GM18909 (cell line): ENCODE measurements around the gene SNX9.
"Not testable (repeated sequence)": the region's sequence is repeated elsewhere in the genome, so short reads cannot be mapped to it uniquely, and the experiment has no call there.

Experiments
- ATAC-seq: cut with Tn5 transposase; IDR thresholded peaks from one replicate; pipeline ENCODE4 v1.9.1; 2021; ENCODE audit warnings: mild to moderate bottlenecking; ENCODE audit not compliant: unreplicated experiment, poor library complexity

SNX9 gene

DNA sequence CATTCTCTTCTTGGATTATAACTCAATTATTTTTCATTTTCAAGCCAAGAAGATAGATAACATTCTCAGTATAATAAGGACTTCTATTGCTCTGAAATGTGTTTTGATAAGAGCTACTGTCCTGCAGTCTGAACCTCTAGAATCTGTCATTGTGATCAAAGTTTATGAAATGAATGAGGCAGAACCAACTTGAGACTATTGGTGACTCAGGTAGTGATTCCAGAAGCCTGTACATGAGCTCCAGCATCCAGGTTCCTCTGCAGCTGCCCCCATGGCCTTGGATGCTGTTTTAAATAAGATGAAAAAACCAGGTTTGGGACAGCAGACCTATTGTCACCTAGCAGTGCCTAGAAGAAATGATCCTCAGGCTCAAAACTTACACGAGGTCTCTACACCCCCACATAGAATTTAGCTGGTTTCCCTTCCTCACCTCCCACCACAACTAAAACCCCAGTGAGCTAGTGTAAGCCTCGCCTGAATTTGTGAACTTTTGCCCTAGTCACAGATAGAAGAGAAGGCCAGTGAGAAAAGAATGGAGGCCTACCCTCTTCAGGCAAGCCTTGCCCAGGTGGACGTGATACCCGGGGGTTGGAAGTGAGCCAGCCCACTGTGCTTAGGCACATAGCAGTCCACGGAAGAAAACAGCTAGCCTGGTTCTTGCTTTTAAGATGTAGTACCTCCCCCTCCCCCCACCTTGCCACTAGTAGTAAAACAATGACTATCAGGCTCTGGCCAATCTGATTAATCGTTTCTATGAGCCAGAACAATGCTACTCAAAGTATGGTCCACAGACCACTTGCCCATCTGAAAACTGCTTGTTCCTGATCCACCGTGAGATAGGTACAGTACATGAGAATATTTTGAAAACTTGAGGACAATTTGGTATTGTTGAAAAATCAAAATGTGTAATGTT is 85.6 kb downstream of the SNX9 start:
- peak; percentile 68 for ATAC-seq

DNA sequence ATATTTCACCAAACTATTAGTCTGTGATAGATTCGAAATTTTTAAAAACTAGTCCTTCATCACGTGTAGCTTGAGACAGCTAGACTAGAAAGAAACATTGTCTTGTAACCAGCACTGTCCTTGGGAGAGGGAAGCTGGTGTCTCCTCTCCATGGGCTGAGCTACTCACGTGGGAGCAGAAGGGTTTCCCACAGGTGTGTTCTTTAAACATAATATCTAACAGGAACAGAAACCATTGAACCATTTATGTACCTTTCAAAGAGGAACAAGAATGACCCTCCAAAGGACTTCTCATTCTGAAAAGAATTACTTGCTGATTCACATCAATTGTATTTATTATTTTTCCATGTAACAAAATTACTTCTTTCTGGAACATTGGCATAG is 86.2 kb downstream of the SNX9 start:
- ATAC-seq: no peak

DNA sequence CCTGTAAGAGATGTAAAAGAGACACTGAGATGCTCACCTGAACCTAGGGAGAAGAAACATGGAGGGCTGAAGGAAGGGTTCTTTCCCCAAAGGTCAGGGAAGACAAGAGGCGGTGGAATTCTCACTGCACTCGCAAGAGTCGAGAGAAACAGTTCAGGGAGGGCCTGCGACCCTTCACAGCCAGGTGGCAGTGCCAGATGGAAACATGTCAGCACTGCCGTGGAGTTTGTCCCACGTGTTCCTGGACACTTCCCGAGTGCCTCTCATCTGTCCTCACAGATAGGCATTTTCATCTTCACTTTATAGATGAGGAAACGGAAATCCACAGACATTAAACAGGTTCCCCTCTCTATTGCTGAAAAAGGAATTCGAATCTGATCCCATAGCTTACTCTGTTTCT is 88.2 kb downstream of the SNX9 start:
- no peak for ATAC-seq

DNA sequence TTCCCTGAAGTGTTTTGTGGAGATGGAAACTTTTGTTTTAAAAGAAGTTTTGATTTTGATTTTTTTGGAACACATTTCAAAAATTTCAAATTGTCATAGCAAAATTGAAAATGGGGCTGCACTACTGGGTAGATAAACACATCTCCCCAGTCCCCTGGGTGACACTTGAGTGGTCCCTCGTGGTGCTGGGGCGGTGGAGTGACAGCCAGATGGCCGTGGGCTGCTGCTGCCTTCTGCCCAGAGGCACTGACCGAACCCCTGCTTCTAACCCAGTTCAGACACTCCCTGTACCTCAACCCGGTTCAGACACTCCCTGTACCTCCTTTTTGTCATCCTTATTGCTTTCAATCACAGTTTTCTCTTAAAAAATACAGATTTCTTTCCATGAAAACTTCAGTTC is 88.7 kb downstream of the SNX9 start:
- ATAC-seq: no peak

DNA sequence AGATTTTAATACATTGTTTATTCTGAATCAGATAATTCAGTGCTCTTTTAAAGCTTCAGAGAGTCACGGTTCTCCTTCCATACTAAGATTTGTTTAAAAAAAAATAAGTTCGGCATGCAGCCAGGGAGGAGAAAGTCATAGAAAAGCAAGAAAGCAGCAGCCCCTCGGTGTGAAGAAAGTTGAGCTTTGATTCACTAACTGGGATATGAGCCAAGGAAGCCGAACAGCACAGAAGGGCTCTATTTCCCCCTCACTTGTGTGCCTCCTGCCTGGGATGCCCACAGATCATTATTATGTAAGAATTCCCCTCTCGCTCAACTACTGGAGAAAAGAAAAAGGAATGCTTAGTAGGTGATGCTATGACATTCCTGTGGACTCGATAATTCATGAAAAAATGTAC is 89.3 kb downstream of the SNX9 start:
- ATAC-seq: no peak

DNA sequence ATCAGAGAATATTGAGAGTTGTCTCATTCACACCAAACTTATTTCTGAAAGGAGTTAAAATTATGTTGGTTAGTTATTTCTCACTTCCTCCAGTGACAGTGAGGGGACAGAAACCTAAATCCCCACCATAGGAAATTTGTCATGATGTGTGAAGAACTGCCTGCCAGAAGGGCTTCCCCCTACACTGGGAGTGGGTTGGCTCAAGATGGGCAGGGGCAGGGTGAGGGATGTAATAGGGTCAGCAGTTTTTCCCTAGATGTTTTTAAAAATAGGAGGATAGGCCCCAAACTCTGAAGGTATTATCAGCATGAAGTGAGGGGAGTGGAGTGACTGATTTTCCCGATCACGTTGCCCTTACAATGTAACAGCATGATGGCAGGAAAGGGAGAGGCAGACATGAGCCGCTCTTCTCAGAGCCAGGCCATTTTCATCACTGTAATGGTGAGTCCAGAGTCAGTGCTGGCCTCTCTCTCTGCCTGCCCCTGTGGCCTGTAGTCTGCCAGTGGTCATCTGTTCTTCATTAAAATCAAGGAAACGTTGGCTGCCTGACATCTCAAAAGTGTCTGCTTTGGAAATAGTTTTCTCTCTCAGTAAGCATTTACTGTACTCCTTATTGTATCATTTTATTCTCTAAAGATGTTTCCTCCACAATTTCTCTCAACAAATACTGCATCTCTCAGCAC is 98.8 kb downstream of the SNX9 start:
- ATAC-seq: no peak

DNA sequence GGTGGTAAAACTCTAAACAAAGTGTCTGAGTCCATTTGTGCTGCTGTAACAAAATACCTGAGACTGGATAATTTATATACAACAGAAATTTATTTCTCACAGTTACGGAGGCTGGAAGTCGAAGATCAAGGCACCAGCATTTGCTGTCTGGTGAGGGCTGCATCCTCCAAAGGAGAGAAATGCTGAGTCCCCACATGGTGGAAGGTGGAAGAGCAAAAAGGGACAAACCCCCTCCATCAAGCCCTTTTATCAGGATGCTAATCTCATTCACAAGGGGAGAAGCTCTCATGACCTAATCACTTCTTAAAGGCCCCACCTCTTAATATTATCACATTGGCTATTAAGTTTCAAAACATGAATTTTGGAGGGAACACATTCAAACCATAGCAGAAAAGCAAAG is 102.7 kb downstream of the SNX9 start:
- no peak for ATAC-seq

DNA sequence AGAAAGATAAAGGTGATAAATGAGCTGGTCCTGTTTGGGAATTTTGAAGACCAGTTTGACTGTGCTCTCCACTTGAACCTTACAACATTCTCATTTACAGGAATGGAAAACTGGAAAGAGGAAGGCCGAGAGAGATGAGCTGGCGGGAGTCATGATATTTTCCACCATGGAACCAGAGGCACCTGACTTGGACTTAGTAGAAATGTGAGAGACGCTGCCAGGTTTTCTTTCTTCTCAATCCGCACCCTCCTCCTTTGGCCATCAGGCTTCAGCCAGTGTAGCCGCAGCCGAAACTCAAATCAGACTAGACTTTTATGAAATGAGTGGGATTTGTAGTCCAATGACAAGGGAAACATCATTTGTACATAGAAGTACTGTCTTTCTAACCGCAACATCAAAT is 104.0 kb downstream of the SNX9 start:
- no peak for ATAC-seq

DNA sequence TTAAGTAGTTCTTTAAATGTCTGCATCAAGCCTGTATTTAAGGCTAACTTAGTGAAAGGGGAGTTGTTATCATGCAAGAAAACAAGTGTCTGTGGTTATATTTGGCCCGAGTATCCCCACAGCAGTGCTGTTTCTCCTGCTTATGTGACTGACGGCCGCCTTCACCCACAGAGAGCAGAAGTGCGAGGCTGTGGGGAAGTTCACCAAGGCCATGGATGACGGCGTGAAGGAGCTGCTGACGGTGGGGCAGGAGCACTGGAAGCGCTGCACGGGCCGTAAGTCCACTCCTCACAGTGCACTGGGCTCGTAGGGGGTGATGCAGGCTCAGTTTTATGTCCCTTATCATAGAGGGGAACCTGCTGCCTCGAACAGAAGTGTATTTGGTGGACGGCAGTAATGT is 105.4 kb downstream of the SNX9 start:
- ATAC-seq: no peak

DNA sequence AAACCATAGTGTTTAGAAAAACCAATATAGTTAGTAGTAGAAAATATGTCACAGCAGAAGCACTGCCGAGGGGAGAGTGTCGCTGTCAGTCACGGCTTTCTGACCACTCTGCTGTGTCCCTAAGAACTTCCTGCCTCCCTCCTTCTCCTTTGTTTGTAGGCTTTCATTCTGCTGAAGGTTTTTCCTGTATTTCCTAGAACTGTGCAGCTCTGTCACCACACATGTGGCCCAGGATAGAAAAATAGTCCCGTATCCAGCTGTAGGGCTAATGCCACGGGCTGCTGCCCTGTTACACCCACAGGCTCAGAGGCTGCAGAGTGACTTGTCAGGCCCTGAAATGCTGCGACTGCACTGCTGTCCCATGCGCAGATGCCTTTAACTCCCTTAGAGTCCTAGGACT is 106.0 kb downstream of the SNX9 start:
- no peak for ATAC-seq

DNA sequence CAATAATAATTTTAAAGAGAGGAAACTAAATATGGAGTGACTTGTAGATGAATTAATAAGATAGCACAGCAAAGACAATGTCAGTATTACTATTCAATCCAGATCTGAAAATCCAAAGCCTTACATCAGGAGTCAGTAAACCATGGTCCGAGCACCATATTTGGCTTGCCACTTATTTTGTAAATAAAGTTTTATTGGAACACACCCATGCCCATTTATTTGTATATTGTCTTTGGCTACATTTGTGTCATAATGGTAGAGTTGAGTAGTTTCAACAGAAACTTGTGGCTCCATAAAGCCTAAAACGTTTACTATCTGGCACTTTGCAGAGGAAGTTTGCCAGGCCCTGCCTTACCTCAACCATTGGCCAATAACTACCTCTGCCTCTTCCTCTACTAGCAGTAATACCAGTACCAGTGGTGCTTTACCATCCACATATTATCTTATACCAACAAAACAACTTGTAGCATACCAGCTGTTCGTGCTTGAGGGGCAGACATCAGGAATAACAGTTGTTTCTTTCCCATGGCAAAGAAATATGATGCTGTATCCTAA is 106.8 kb downstream of the SNX9 start:
- ATAC-seq: no peak

DNA sequence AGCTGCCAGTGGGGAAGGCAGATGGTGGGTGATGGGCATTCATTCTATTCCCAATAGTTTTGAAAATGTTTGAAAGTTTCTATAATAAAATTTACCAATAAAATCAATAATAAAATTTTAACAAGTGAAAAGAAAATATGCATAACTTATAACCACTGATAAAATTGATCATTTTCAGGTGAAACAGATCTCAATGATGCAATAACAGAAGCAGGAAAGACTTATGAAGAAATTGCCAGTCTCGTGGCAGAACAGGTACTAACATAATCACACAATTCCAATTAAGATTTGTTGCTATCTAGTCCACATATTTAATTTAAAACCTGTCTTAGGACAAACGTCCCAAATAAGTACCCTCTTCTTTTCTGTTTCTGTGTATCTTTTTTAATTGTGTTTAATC is 112.7 kb downstream of the SNX9 start:
- ATAC-seq: no peak

DNA sequence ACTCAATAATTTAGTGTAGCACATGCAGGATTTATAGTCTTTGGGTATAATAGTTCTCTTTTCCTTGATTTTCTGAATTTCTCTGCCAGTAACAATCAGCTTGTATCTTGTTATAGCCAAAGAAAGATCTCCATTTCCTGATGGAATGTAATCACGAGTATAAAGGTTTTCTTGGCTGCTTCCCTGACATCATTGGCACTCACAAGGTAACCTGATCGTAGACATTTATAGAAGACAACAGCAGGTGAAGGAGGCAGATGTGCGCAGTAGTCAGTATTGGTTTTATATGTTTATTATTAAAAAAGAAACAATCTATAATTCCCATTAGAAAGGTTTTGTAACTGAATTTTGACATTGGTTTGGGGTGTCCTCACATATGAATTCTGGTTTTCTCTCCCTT is 114.3 kb downstream of the SNX9 start:
- ATAC-seq: no peak

DNA sequence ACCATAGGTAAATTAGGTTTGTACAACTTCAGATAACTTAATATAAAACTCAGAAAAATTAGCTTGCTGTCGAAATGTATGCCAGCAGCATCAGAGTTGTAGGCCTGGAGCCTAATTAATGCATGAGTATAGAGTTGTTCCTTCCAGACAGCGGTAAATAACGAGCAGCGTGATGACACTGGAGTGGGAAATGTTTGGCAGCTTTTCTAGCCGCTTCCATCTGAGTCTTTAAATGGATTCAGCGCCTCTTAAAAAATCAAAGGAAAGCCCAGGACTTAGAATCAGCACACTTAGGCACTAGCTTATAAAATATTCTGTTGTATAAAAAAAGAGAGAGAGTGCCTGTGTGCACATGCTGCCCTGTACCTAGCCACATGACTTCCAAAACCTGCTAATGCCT is 114.9 kb downstream of the SNX9 start:
- no peak for ATAC-seq

DNA sequence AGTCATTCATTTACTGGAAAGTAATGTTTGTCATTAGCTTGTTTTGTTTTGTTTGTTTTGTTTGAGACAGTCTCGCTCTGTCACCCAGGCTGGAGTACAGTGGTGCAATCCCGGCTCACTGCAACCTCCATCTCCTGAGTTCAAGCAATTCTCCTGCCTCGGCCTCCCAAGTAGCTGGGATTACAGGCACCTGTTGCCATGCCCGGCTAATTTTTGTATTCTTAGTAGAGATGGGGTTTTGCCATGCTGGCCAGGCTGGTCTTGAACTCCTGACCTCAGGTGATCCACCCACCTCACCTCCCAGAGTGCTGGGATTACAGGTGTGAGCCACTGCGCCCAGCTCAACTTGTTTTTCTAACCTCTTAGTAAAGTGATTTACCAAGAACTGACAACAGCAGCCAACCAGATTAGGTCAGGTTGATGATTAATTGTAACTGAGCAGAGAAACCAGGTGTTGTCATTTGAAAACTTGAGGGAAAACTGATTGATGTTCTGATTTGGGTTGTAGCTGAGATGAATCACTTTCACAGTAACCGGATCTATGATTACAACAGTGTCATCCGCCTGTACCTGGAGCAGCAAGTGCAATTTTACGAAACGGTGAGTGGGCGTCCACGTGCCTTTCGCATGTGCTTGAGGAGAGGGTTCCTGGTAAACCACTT is 117.5 kb downstream of the SNX9 start:
- not testable (repeated sequence) for ATAC-seq

DNA sequence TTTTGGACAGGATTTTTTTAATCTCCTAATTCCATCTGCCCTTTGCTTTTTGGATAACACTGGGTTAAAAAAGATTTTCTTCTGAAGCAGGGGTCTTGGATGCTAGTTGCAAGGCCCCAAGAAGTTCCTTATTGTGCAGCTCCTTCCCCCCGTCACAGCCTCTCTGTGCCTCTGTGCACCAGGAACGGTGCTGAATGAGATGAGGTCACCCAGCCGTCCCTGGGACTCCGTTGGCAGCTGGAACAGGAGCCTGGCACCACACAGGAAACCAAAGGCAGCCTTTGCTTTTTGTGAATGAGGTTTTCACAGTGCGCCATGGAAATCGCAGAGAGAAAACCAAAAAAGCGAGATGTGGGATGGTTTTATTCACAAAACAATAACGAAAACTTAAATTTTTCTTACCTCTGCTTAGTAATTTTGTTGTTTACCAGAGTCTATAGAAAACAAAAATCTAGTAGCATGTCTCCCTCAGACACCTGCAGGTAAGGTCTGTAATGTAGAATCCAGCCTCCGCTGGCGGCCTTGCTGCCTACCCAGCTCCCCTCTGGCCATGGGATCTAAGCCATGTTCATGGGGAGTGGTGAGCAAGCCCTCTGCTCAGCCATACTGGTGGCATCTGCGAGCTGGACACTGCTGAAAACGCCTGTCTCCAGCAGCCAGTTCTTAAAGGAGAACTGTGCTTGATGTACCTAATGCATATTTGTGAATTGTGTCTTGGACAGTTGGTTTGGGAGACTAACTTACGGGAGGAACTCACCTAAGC is 118.2 kb downstream of the SNX9 start:
- ATAC-seq: no peak

DNA sequence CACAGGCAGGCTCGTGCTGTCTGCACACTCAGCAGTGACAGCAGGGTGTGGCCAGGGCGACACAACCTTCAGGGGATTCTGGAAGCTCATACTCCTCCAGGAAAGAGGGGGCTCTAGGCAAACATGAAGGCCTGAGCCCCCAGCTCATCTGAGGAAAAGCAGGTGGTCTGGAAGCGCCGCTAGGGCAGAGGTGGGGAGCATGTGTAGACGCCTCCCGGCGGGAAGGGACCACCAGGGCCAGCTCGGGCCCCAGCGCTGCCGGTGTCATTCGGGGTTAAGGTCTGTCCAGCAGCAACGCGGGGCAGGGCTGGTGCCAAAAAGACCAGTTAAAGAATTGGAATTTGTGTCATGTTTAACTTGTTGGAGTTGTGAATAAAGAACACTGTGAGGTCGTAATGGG is 119.3 kb downstream of the SNX9 start:
- ATAC-seq: no peak

DNA sequence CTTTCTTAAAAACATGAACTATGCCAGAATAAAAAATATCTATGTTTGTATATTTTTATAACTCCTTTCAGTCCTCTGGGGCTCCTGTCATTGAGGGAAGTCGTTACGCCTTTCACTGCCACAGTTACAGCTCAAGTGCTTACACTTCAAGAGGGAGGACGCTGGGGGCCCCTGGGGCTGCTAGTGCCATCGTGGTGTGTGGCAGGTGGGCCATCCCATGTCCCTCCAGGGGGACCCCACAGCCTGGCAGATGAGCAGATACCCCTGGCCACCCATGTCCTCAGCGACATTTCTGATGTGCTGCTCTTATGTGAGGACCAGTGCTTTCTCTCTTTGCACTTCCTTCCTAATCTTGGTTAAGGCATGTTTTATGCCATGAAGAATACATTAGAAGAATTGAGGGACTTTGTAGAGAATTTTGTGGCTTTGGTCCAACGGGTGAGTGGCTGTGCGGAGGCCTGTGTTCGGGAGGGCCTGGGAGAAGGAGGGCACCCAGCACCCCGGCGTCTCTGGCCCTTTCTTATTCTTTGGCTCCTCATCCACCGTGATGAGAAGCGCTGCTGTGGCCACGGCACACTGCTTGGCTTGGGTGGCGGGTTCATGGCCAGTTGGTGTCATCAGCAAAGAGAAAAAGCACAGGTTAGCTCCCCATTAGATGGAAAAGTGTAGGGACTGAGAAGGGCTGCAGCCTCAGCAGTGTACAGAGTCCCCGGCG is 120.4 kb downstream of the SNX9 start:
- ATAC-seq: no peak

DNA sequence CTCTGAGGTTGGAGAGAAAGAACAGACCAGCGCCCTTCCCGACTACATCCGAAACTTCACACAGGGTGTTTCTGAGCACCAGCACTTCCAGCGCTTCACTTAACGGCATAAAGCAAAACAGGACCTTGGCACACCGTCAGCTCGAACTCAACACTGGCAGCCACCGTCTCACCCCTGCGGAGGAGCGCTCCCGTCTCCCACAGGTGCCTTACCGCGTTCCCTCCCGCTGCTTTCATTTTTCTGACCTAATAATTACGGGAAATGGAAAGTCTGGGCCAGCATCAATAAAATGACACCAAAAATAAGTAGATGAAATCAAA is 120.9 kb downstream of the SNX9 start:
- no peak for ATAC-seq
